ENCODE measurements around the gene METTL15. TPM values are rescaled to one million over a fixed set of nuclear protein-coding genes. Genes with fewer than 3 reads are reported as not detected.

METTL15 gene
- total and polyA plus RNA-seq, 9 donors = 4.1 to 14.9 (median 11.2) TPM

- H3K36me3 ChIP-seq = no peaks in the 10 kb centered on the region
- intact Hi-C loops (cut with DNase I) = no loop called here
- H3K27ac ChIP-seq = no peak overlapping the region
- no peaks in the 10 kb centered on the region for H3K27me3 ChIP-seq
- TF ChIP-seq EP300 (IDR thresholded peaks at IDR 0.05) = no peak
- TF ChIP-seq POLR2A (IDR thresholded peaks at IDR 0.05) = no peak
- TF ChIP-seq CTCF (IDR thresholded peaks at IDR 0.05) = no peak
- DNase-seq = no peak
- H3K4me3 ChIP-seq = no peak overlapping the region
- no peaks in the 10 kb centered on the region for H3K4me1 ChIP-seq (ENCODE audit: insufficient read depth)
- H3K9me3 ChIP-seq = no peaks in the 10 kb centered on the region
- WGBS, 3 donors = 73 to 82% (median 74%) methylated on average over 14 of the region's 14 CpGs
Measured at GRCh38 chr11:28106353-28107043, 1.7 kb upstream of the METTL15 start.

- Histone ChIP-seq H3K4me3 (peak overlapping the region; percentile 43), H3K27me3 (no peaks in the 10 kb centered on the region), H3K4me1 (ENCODE audit: insufficient read depth) (no peaks in the 10 kb centered on the region), H3K36me3 (no peaks in the 10 kb centered on the region), H3K27ac (no peak overlapping the region), H3K9me3 (no peaks in the 10 kb centered on the region)
- WGBS, 3 donors = 0 to 1% (median 1%) methylated on average over 11 of the region's 11 CpGs
- no peak for TF ChIP-seq EP300 (IDR thresholded peaks at IDR 0.05)
- no peak for TF ChIP-seq CTCF (IDR thresholded peaks at IDR 0.05)
- TF ChIP-seq POLR2A (IDR thresholded peaks at IDR 0.05) = no peak
- intact Hi-C loops (cut with DNase I) = no loop called here
- no peak for DNase-seq
Measured at GRCh38 chr11:28107191-28107749, 918 bp upstream of the METTL15 start.

- TF ChIP-seq POLR2A (IDR thresholded peaks at IDR 0.05) = no peak
- TF ChIP-seq EP300 (IDR thresholded peaks at IDR 0.05) = no peak
- no peak for TF ChIP-seq CTCF (IDR thresholded peaks at IDR 0.05)
- no peak for DNase-seq
- H3K27me3 ChIP-seq = no peaks in the 10 kb centered on the region
- H3K4me3 ChIP-seq = peak overlapping the region; percentile 43
- H3K9me3 ChIP-seq = no peaks in the 10 kb centered on the region
- WGBS, 3 donors = 57 to 66% (median 62%) methylated on average over 3 of the region's 3 CpGs
- H3K36me3 ChIP-seq = no peaks in the 10 kb centered on the region
- H3K27ac ChIP-seq = no peak overlapping the region
- H3K4me1 ChIP-seq (ENCODE audit: insufficient read depth) = no peaks in the 10 kb centered on the region
- intact Hi-C loops (cut with DNase I) = no loop called here
Measured at GRCh38 chr11:28108958-28109357, 770 bp downstream of the METTL15 start.

- no peaks in the 10 kb centered on the region for H3K36me3 ChIP-seq
- intact Hi-C loops (cut with DNase I) = no loop called here
- no peaks in the 10 kb centered on the region for H3K9me3 ChIP-seq
- DNase-seq = peak; percentile 54 to 80 (median 69)
- H3K27me3 ChIP-seq = no peaks in the 10 kb centered on the region
- peak overlapping the region; percentile 83 to 85 for H3K27ac ChIP-seq
- peak overlapping the region; percentile 69 for H3K4me3 ChIP-seq
- 0 to 1% (median 1%) methylated on average over 31 of the region's 31 CpGs for WGBS, 3 donors
- TF ChIP-seq CTCF (IDR thresholded peaks at IDR 0.05) (no peak), POLR2A (IDR thresholded peaks at IDR 0.05) (peak; percentile 30), EP300 (IDR thresholded peaks at IDR 0.05) (no peak)
- H3K4me1 ChIP-seq (ENCODE audit: insufficient read depth) = no peaks in the 10 kb centered on the region
Measured at GRCh38 chr11:28110108-28110820, 2.1 kb downstream of the METTL15 start.

All from ovary (tissue), 9 donors.